Loucy (cell line): ENCODE data around the gene HTR1E.

Experiments used
- H2AFZ ChIP-seq: fragments of 200-600 bp; sonication (generic); 2 replicates; pipeline ENCODE4 v1.6.0; 2016; ENCODE audit warnings: antibody characterized with exemption, mild to moderate bottlenecking, low read length, moderate library complexity
- H3F3A ChIP-seq: fragments of 200-600 bp; 2 replicates; pipeline ENCODE4 v1.6.0; 2016; ENCODE audit warnings: antibody characterized with exemption, low read depth, mild to moderate bottlenecking
- H3K27me3 ChIP-seq: fragments of 200-600 bp; sonication (generic); 2 replicates; pipeline ENCODE4 v1.6.1; 2014; ENCODE audit warnings: low read length, mild to moderate bottlenecking; ENCODE audit not compliant: insufficient read depth, poor library complexity, severe bottlenecking
- H3K36me3 ChIP-seq: fragments of 200-600 bp; sonication (generic); 2 replicates; pipeline ENCODE4 v1.6.1; 2016; ENCODE audit warnings: low read length; ENCODE audit not compliant: insufficient read depth
- H3K4me1 ChIP-seq: fragments of 200-600 bp; sonication (generic); 2 replicates; pipeline ENCODE4 v1.5.1; 2014; ENCODE audit warnings: low read length, mild to moderate bottlenecking; ENCODE audit not compliant: insufficient read depth, poor library complexity, severe bottlenecking
- H3K4me2 ChIP-seq: fragments of 200-600 bp; sonication (generic); 2 replicates; pipeline ENCODE4 v1.6.0; 2014; ENCODE audit warnings: antibody characterized with exemption, low read length, low read depth, mild to moderate bottlenecking; ENCODE audit not compliant: poor library complexity, severe bottlenecking
- H3K4me3 ChIP-seq: fragments of 200-600 bp; sonication (generic); 2 replicates; pipeline ENCODE4 v1.5.1; 2014; ENCODE audit warnings: low read length, mild to moderate bottlenecking, mixed read lengths; ENCODE audit not compliant: poor library complexity, severe bottlenecking
- H3K79me2 ChIP-seq: fragments of 200-600 bp; sonication (generic); 2 replicates; pipeline ENCODE4 v1.6.1; 2014; ENCODE audit warnings: low read length; ENCODE audit not compliant: insufficient read depth
- H3K9ac ChIP-seq: fragments of 200-600 bp; sonication (generic); 2 replicates; pipeline ENCODE4 v1.6.0; 2014; ENCODE audit warnings: mild to moderate bottlenecking, low read depth, low read length, moderate library complexity; ENCODE audit not compliant: poor library complexity, severe bottlenecking
- H3K9me2 ChIP-seq: fragments of 200-600 bp; sonication (generic); replicated peaks from 2 replicates; pipeline ENCODE4 v1.6.1; 2016; ENCODE audit warnings: low read depth, low read length, mixed read lengths
- H3K9me3 ChIP-seq: fragments of 200-600 bp; sonication (generic); 2 replicates; pipeline ENCODE4 v1.6.1; 2014; ENCODE audit warnings: mild to moderate bottlenecking, antibody characterized with exemption, low read length, low read depth; ENCODE audit not compliant: insufficient read depth
- H4K20me1 ChIP-seq: fragments of 200-600 bp; sonication (generic); 2 replicates; pipeline ENCODE4 v1.6.0; 2014; ENCODE audit warnings: antibody characterized with exemption, low read length, mild to moderate bottlenecking; ENCODE audit not compliant: insufficient read depth, poor library complexity, severe bottlenecking
- EZH2phosphoT487 ChIP-seq: fragments of 200-600 bp; IDR thresholded peaks from 2 replicates; pipeline ENCODE4 v1.6.1; 2018; ENCODE audit warnings: antibody characterized with exemption, mild to moderate bottlenecking, moderate library complexity, borderline replicate concordance
- TF ChIP-seq, protein P1 (sequence below): fragments of 200-600 bp; sonication (generic); conservative IDR thresholded peaks from 2 replicates; pipeline ENCODE4 v1.5.1; 2014; ENCODE audit warnings: mild to moderate bottlenecking, antibody characterized with exemption, low read length

Gene HTR1E

DNA sequence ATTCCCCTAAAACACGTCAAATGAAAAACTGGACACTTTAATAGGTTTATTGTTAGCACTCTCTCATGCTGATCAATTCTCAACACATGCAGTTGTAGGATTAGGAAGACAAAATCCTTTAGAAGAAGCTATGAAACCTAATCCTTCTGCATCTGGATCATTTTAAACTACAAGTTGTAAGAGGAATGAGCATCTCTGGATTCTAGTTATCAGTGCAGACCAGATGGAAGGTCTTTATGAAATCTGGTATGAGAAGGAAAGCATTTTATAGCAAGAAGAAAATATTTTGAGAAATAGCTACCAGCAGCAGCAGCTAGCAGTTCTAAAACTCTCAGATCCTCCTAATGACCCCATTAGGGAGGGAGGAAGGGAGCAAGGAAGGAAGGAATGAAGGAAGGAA, 4.1 kb downstream of the HTR1E start:
- Histone ChIP-seq H3K4me3 (no peak overlapping the region), H3K4me2 (no peak overlapping the region), H3K4me1 (no peaks in the 10 kb centered on the region), H3K9me2 (no peaks in the 10 kb centered on the region), H3F3A (no peaks in the 10 kb centered on the region), H3K27me3 (no peaks in the 10 kb centered on the region), H3K79me2 (no peaks in the 10 kb centered on the region), H4K20me1 (no peaks in the 10 kb centered on the region), H3K9me3 (no peaks in the 10 kb centered on the region), H3K36me3 (no peaks in the 10 kb centered on the region), H2AFZ (no peak overlapping the region), H3K9ac (no peak overlapping the region)
- TF ChIP-seq EZH2phosphoT487 = no peak

DNA sequence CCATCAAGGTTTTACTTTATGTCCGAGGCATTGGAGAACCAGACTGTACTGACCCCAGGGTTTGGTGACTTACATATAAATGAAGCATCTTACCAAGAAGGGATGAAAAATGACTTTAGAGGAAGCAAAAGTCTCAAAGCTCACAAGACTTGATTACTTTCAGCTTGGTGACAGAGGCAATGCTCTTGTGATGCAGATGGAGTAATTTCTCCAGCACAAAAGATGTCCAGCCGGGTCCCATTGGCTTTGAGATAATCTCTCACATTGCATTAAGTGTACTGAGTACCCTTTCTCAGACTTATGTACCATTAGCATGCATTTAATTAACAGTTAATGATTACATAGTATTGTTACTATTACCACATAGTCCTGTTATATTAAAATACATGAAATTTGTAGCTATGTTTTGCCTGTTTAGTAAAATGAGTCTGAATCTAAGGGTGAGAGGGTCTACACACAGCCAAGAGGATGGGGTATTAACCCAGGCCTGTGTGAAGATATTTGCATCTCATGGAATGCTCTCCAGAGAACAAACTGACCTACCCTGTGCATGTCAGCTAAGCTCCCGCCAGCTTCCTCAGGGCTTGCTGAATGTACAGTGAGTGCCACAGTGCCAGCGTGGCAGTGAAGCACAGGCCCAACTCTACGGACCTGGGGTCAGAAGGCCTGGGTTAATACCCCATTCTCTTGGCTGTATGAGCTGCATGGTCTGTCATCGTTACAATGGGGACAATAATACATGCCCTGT, 5.6 kb downstream of the HTR1E start:
- Histone ChIP-seq H3K4me1 (no peaks in the 10 kb centered on the region), H3K79me2 (no peaks in the 10 kb centered on the region)

DNA sequence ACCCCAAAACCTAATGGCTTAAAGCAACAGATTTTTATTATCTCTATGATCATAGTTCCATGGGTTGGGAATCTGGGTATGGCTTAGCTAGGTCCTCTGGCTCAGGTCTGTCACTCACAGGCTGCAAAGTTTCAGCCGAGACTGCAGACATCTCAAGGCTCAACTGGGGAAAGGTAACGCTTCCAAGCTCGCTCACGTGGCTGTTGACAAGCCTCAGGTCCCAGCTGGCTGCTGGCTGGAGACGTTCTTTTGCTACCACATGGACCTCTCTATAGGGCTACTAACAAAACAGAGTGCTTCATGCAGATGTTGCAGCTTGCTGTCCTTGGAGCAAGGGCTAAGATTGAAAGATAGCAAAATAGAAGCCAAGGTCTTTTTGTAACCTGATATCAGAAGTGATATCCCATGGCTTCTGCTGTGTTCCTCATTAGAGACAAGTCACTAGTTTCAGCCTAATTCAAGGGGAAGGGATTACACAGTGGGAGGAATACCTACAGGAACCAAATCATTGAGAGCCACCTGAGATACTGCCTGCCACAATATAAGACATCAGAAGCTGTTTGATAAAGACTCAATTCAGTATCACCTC, 6.6 kb downstream of the HTR1E start:
- Histone ChIP-seq H3K4me2 (no peak overlapping the region), H3F3A (no peaks in the 10 kb centered on the region), H2AFZ (no peak overlapping the region), H3K4me1 (no peaks in the 10 kb centered on the region), H3K9me3 (no peaks in the 10 kb centered on the region), H3K9ac (no peak overlapping the region), H3K27me3 (no peaks in the 10 kb centered on the region), H4K20me1 (no peaks in the 10 kb centered on the region), H3K79me2 (no peaks in the 10 kb centered on the region), H3K36me3 (no peaks in the 10 kb centered on the region), H3K4me3 (no peak overlapping the region), H3K9me2 (no peaks in the 10 kb centered on the region)
- TF ChIP-seq, protein P1, sequence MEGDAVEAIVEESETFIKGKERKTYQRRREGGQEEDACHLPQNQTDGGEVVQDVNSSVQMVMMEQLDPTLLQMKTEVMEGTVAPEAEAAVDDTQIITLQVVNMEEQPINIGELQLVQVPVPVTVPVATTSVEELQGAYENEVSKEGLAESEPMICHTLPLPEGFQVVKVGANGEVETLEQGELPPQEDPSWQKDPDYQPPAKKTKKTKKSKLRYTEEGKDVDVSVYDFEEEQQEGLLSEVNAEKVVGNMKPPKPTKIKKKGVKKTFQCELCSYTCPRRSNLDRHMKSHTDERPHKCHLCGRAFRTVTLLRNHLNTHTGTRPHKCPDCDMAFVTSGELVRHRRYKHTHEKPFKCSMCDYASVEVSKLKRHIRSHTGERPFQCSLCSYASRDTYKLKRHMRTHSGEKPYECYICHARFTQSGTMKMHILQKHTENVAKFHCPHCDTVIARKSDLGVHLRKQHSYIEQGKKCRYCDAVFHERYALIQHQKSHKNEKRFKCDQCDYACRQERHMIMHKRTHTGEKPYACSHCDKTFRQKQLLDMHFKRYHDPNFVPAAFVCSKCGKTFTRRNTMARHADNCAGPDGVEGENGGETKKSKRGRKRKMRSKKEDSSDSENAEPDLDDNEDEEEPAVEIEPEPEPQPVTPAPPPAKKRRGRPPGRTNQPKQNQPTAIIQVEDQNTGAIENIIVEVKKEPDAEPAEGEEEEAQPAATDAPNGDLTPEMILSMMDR = no peak
- TF ChIP-seq EZH2phosphoT487 = no peak

More for the DNA sequence above, 5.6 kb downstream of the HTR1E start:
- Histone ChIP-seq H4K20me1 (no peaks in the 10 kb centered on the region), H3K9me3 (no peaks in the 10 kb centered on the region), H3K36me3 (no peaks in the 10 kb centered on the region), H3K4me3 (no peak overlapping the region), H2AFZ (no peak overlapping the region), H3K9ac (no peak overlapping the region), H3K4me2 (no peak overlapping the region), H3K9me2 (no peaks in the 10 kb centered on the region), H3K27me3 (no peaks in the 10 kb centered on the region), H3F3A (no peaks in the 10 kb centered on the region)
- TF ChIP-seq, protein P1 = no peak
- TF ChIP-seq EZH2phosphoT487 = no peak
